ENCODE results near the gene PPP1R26.

- TF ChIP-seq CTCF (IDR thresholded peaks at IDR 0.05; ENCODE audit: borderline replicate concordance, extremely low read depth, low read length, poor library complexity, severe bottlenecking) (no peak), EZH2 (IDR thresholded peaks at IDR 0.05; ENCODE audit: borderline replicate concordance, low read depth, low read length, severe bottlenecking) (no peak)
These were observed 1.3 kb downstream of the PPP1R26 start for GRCh38 chr9:135480940-135481310.
